Measurements from ENCODE around the gene TRIM65.

TRIM65 gene

GRCh38 chr17:75913537-75914210, 16.9 kb upstream of the TRIM65 start:
- H3F3A ChIP-seq (ENCODE audit: control insufficient read depth, insufficient read depth), result no peaks in the 10 kb centered on the region
- H3K4me2 ChIP-seq (ENCODE audit: low read length), result no peak overlapping the region
- no peak overlapping the region for H3K27ac ChIP-seq (ENCODE audit: low read depth, low read length)
- H3K9me3 ChIP-seq (ENCODE audit: control insufficient read depth, insufficient read depth, low read length), result no peaks in the 10 kb centered on the region
- TF ChIP-seq CTCF (IDR thresholded peaks at IDR 0.05; ENCODE audit: low read depth, low read length, poor library complexity, severe bottlenecking) (no peak), EZH2phosphoT487 (IDR thresholded peaks at IDR 0.05; ENCODE audit: borderline replicate concordance, low read length) (no peak)
- H4K20me1 ChIP-seq (ENCODE audit: control insufficient read depth, insufficient read depth, low read depth, low read length), result no peaks in the 10 kb centered on the region
- H3K4me3 ChIP-seq (ENCODE audit: low read length), result no peak overlapping the region
- H3K27me3 ChIP-seq (ENCODE audit: control insufficient read depth, low read length), result no peaks in the 10 kb centered on the region
- H3K4me1 ChIP-seq (ENCODE audit: control insufficient read depth, low read length), result no peaks in the 10 kb centered on the region
- H3K36me3 ChIP-seq (ENCODE audit: control insufficient read depth, low read length), result peaks cover 8% of the 10 kb centered on the region; the same call in 1 of the 2 replicates
- no peaks in the 10 kb centered on the region for H3K9me2 ChIP-seq (replicated peaks; ENCODE audit: control insufficient read depth, low read length)
- H3K79me2 ChIP-seq (ENCODE audit: control insufficient read depth, low read length), result no peaks in the 10 kb centered on the region

- Histone ChIP-seq H4K20me1 (ENCODE audit: control insufficient read depth, insufficient read depth, low read depth, low read length) (no peaks in the 10 kb centered on the region), H3K9me2 (replicated peaks; ENCODE audit: control insufficient read depth, low read length) (no peaks in the 10 kb centered on the region), H3K27ac (ENCODE audit: low read depth, low read length) (no peak overlapping the region), H3K27me3 (ENCODE audit: control insufficient read depth, low read length) (no peaks in the 10 kb centered on the region), H3K4me1 (ENCODE audit: control insufficient read depth, low read length) (peaks cover 3% of the 10 kb centered on the region; the same call in 1 of the 2 replicates), H3F3A (ENCODE audit: control insufficient read depth, insufficient read depth) (0 out of 2 replicates have a peak, but pooled peaks cover 3% of the 10 kb centered on the region), H3K79me2 (ENCODE audit: control insufficient read depth, low read length) (no peaks in the 10 kb centered on the region), H3K9me3 (ENCODE audit: control insufficient read depth, insufficient read depth, low read length) (no peaks in the 10 kb centered on the region), H3K4me2 (ENCODE audit: low read length) (no peak overlapping the region), H3K4me3 (ENCODE audit: low read length) (no peak overlapping the region), H3K36me3 (ENCODE audit: control insufficient read depth, low read length) (peaks cover 8% of the 10 kb centered on the region; the same call in 1 of the 2 replicates)
- no peak for TF ChIP-seq CTCF (IDR thresholded peaks at IDR 0.05; ENCODE audit: low read depth, low read length, poor library complexity, severe bottlenecking)
- TF ChIP-seq EZH2phosphoT487 (IDR thresholded peaks at IDR 0.05; ENCODE audit: borderline replicate concordance, low read length), result no peak
Measured at GRCh38 chr17:75910699-75911098, 13.9 kb upstream of the TRIM65 start.

- Histone ChIP-seq H3K9me2 (replicated peaks; ENCODE audit: control insufficient read depth, low read length) (no peaks in the 10 kb centered on the region), H3K36me3 (ENCODE audit: control insufficient read depth, low read length) (peaks cover 8% of the 10 kb centered on the region; the same call in 1 of the 2 replicates), H3K4me2 (ENCODE audit: low read length) (no peak overlapping the region), H3K4me3 (ENCODE audit: low read length) (no peak overlapping the region), H3K9me3 (ENCODE audit: control insufficient read depth, insufficient read depth, low read length) (no peaks in the 10 kb centered on the region), H3K27me3 (ENCODE audit: control insufficient read depth, low read length) (no peaks in the 10 kb centered on the region), H3K79me2 (ENCODE audit: control insufficient read depth, low read length) (no peaks in the 10 kb centered on the region), H3F3A (ENCODE audit: control insufficient read depth, insufficient read depth) (0 out of 2 replicates have a peak, but pooled peaks cover 3% of the 10 kb centered on the region), H3K27ac (ENCODE audit: low read depth, low read length) (no peak overlapping the region), H3K4me1 (ENCODE audit: control insufficient read depth, low read length) (peaks cover 8% of the 10 kb centered on the region), H4K20me1 (ENCODE audit: control insufficient read depth, insufficient read depth, low read depth, low read length) (no peaks in the 10 kb centered on the region)
- TF ChIP-seq EZH2phosphoT487 (IDR thresholded peaks at IDR 0.05; ENCODE audit: borderline replicate concordance, low read length) (no peak), CTCF (IDR thresholded peaks at IDR 0.05; ENCODE audit: low read depth, low read length, poor library complexity, severe bottlenecking) (no peak)
Measured at GRCh38 chr17:75909812-75910274, 13.1 kb upstream of the TRIM65 start.

Measured in DOHH2 (cell line).